HG03280 (cell line): ENCODE data around the gene RECQL5.

Experiments used
- ATAC-seq: cut with Tn5 transposase; IDR thresholded peaks from one replicate; pipeline ENCODE4 v1.9.1; 2021; ENCODE audit warnings: mild to moderate bottlenecking, moderate library complexity; ENCODE audit not compliant: unreplicated experiment

RECQL5 gene

DNA sequence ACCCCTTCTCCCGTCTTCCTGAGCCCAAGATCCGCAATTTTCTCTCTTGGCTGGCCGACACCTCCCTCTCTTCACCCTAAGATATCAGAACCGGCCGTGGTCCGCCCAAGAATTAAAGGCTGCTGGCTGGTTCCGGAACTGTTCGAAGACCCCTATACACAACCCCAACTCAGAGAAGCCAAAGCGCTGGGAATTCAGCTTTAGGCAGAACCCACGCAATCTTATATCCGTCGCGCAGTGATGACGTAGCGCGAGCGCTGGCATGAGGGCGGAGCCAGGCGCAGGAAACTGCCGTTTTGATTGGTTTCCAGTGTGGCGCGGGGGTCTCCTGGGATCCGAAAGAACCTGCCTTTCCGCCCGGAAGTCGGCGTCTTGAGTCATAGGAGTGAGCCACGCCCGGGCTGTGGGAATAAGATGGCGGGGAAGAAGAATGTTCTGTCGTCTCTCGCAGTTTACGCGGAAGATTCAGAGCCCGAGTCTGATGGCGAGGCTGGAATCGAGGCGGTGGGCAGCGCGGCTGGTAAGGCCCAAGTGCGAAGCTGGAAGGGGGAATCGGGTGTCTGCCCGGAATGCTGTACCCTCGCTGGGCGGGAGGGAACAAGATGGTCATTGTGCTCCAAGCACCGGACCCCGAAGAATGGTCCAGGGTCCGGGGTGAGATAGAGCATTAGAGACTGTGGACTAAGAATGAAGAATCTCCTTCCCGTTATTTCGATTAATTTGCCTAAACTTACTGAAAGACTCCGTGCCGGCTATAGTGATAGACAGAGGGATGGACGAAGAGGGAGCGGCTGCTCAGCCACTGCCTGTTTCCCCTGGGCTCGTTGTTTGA lies at the start of gene RECQL5, which contains the start of gene SAP30BP:
RECQL5 (minus strand) TSS at position 196 of the 832 bp plus-strand sequence. CDS start 597 bp downstream, outside the sequence.
SAP30BP (plus strand) TSS at position 380 of the 832 bp plus-strand sequence; CDS start at position 415, 35 bp downstream.
- peak; percentile 81 for ATAC-seq

DNA sequence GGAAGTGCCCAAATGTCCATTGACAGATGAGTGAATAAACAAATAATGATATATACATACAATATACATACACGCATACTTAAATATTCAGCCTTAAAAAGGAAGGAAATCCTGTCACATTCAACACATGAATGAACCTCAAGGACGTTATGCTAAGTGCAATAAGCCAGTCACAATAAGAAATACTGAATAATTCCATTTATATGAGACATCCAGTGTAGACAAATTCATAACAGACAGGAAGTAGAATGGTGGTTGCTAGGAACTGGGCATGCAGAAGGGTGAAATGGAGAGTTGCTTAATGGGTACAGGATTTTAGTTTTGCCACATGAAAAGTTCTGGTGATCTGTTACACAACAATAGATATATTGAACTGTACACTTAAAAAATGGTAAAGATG lies 45.5 kb upstream of the RECQL5 start:
- no peak for ATAC-seq

GRCh38 chr17:75707079-75707571 lies 40.2 kb upstream of the RECQL5 start:
- no peak for ATAC-seq

- ATAC-seq = no peak
Measured at GRCh38 chr17:75706042-75706728, 39.2 kb upstream of the RECQL5 start.

GRCh38 chr17:75704963-75705875 lies 38.3 kb upstream of the RECQL5 start:
- ATAC-seq = no peak

DNA sequence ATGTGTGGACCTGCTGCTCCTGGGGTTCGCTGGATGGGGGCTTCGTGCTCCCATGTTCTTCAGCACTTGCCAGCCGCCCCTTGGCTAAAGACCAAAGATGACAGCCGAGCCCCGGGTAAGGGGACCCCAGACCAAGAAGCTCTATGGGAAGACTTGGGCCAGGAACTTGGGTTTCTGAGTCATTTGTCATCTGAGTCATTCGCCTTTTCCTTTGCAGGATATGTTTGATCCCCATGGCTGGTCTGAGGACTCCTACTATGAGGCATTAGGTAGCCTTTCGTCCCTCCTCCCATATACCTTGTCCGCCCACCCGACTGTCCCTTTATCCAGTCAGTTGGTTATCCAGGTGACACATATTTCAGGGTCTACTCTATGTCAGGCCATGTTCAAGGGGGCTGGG lies 36.6 kb upstream of the RECQL5 start:
- ATAC-seq = no peak

- ATAC-seq = no peak
Measured at GRCh38 chr17:75703191-75703590, 36.2 kb upstream of the RECQL5 start.

DNA sequence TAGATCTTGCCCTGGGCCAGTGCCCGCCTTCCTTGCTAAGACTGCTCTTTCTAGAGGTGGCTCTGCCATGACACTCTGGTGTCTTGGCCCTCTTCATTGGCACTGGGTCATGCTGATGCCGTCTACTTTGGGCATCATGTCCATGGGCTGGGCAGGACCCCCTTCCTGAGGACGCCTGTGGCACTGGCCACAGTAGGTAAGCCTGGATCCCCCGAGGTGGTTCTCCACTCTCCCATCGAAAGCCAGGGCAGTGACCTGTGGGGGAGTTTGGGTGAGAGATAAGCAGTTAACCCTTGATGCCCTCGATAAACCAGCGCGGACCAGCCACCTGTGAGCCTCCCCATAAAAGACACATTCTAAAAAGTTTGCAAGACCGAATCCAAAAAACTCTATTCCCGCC lies 34.3 kb upstream of the RECQL5 start:
- no peak for ATAC-seq

DNA sequence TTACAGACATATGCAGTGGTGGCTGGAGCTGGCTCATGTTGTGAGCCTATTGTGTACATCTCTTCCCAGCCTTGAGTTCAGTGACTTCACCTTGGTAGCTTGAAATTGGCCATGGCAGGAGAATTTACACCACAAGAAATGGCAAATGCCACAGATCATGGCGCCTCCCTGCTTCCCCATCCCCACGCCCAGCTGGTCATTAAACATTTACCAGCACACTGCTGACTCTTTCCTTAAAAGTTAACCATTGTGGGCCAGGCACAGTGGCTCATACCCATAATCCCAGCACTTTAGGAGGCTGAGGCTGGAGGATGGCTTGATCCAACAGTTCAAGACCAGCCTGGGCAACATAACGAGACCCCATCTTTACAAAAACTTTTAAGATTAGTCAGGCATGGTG lies 31.7 kb upstream of the RECQL5 start:
- no peak for ATAC-seq

DNA sequence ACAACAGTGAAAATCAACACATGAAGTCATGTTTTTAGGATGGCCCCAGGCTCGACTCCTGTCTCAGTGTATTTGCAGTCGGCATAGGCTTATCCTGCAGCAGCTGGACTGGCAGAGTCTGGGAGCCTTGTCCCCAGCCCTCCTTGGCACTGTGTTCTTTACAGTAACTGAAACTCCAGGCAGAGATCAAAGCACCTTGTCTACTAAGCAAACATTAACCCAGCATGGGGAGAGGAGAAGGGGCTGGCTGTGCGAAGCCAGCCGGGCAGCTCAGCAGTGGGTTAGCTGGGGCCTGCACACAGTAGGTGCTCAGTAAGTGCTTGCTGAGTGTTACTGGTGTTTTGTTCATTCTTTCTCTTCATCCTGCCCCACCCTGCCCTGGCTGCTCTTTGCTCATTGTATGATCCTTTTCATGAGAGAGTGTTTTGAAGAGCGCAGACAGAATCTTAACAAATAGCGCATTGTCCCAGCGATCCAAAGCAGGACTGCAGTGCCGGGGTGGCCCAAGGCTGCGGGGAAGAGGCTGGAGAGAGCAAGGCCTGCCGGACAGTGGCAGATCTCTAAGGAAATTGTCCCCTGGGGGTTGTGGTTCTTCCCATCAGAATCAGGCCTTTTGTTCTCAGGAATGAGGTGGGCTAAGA lies 30.8 kb upstream of the RECQL5 start:
- ATAC-seq = no peak

DNA sequence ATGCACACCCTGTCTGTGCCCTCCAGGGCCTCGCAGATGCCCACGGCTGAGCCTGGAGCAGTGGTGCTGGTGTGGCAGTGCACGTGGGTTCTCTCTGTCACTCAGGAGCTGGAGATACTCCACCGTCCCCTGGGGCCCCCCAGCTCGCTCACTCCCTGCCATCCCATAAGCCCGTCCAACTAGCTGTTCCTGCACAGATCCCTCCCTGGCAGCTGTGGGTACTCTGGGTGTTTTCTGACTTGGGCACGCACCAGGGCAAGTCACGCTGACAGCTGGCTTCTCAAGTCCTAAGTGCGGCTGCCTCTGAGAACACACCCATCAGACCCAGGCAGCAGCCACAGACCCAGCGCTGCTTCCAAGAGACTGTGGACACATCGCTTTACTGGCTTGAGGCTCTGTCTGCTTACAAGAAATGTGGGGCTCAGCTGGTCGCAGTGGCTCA lies 28.9 kb upstream of the RECQL5 start:
- no peak for ATAC-seq

DNA sequence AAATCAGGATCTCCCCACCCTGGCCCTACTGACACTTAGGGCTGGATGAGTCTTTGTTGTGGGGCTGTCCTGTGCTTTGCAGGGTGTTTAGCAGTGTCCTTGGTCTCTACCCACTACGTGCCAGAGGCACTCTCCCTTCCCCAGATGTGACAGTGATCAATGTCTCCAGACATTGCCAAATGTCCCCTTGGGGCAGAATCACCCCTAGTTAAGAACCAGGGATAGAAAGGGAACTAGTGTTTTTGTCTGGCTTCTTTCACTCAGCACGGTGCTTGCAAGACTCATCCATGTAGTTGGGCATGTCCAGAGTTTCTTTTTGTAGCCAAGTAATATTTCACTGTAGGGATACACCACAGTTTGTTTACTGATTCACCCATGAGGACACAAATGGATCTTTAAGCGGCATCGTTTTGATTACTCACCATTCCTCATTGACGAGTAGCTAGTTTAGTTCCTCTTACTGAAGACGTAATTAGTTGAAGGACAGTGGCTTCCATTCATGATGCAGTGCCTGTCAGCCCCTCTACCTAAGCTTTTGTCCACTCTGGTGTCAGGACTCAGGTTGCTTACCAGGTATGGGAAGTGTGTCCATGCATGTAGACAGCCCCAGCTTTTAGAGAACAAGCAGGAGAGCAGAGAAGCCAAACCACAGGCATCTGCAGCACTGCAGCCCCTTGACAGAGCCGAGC lies 28.3 kb upstream of the RECQL5 start:
- ATAC-seq = no peak

GRCh38 chr17:75694536-75694935 lies 27.6 kb upstream of the RECQL5 start:
- no peak for ATAC-seq

DNA sequence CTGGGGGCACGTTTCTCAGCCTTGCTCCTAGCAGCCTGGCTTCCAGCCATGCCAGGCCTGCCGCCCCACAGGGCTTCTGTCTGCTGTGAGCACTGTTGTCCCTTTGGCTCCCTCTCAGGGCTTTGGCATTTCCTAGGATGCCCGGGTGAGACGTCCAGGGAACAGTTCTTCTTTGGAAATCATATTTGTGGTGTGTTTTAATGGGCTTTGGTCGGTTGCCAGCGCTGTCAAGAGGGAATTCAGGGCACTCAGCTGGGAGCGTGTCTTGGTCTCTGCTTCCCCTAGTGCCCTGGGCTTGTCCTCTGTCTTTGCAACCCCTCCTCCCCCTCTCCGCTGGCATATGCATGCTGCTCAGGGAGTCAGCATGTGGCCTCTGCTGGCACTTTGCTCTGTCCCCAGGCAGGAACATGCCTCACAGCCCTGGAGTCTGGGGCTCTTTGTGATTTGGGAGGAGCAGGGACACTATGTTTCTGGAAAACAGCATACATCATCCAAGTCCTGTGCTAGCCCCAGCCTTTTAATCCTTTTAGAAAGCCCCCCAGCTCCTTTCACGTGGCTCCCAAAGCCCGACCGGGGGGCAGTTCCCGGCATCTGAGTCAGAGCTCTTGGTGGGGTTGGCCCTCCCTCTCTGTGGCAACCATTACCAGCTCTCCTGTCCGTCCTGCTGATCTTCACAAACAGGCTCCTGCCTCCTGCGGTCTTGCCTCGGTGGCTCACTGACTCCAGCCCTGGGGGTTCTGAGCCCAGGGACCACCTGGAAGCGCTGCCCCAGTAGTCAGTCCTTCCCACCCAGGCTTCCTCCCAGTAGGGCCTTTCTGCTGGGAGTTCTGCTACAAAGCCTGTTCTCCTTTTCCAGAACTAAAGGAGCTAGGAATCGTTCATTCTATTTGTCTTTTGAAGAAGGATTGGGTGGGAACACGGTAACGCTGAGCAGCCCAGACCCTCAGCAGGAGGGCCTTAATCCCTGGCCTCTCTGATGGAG lies 26.8 kb upstream of the RECQL5 start:
- no peak for ATAC-seq

- ATAC-seq = no peak
Measured at GRCh38 chr17:75692976-75693375, 26.0 kb upstream of the RECQL5 start.

DNA sequence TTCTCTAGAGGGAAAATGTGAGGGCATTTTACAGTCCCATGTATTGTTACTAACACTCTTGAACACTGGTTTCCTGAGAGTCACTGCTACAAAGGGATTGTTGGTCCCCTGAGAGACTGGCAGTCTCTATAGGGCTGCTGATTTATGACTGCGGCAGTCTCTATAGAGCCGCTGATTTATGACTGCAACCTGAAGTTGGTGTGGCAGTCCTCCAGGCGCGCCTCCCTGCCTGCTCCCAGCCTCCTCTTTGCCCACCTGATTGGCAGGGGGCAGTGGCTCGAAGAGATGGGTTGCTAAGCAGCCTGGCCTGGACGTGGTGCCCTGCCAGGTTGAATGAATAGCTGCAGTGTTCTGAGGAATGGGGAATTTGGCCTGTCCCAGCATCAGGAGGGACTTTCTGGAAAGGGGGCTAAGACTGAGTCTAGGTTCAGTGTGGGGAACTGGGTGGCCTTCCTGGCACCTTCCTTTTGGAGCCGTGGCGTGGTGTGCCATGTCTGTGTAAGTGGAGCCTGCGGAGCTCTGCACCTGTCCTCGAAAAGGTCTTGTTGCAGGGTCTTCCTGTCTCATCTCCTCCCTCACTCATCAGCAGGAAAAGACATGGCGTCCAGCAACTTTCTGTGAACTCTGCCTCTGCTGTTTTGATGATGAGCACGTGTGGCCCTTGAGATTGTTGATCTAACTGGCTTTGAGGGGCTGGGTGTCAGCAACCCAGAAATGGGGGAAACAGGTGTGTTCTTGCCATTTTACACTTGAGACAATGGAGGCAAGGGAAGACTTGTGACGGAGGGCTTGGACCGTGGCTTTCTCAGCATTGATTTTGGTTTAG lies 25.1 kb upstream of the RECQL5 start:
- ATAC-seq = no peak

DNA sequence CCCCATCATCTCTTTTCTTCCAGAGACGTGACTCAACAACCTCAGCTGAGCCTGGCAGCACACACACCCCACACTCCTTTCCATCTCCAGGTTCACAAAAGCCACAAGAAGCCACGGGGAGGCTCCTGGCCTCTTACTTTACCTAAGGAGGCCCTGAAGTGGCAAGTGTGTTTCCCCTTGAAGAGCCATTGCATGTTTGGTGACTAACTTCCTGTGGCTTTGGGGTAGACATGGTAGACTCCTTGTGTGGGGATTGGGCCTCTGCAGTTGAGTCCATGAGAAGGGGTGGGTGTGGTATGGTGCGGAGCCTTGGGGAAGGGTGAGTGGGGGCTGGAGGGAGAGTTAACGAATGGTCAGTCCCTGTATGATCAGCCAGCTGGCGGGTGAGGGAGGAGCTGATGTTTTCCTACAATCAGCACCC lies 24.4 kb upstream of the RECQL5 start:
- ATAC-seq = no peak

DNA sequence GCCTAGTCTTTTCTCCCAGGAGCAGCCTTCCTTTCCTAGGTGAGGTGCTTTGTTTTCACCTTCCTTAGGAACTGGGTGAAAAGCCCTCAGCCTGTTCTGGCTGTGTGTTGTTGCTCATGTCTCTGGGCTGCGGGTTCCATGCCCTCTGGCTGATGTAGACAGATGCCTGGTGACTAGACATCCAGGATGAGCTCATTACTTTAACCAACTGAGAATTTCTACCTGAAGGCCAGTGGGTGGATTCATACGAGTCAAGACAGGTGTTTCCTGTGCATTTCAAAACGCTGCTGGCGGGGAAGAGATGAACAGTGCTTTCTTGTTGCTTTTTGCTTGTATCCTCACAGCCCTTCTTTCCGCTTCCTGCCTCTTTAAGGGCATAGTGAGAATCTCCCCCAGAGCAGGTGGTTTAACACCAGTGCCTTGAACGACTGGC lies 22.5 kb upstream of the RECQL5 start:
- ATAC-seq = peak; percentile 46
